ENCODE data around the gene RTN4R.

DNA sequence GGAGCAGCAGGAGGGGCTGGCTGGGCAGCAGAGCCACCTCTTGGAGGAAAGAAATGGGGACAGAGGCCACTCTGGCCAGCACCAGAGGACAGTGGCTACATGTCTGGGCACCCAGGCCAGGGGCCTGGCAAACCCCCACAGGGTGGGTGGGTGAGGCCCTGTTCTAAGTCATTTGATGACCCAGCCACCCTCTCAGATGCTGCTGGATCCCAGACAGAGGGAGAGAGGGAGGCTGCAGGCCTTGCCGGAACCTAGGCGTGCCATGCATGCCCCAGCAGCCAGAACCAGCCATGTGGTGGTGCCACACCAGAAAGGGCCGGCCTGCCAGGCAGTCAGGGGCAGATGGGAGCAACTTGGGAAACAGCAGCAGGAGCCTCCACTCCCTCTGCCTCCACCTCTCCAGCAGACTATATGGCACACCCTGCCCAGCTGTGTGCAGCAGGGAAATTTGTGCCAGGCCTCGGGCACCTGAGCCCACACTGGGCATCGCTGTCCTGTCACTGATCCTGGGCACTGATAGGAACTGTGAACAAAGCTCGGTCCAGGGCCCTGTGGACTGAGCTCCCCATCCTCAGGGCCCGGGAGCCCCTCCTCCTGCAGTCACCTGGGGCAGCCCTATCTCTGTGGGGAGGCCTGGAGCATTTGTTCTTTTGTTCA lies 45.2 kb downstream of the RTN4R start:
- no peak for TF ChIP-seq RAD21 (IDR thresholded peaks at IDR 0.05; ENCODE audit: low read length)
- no peak for TF ChIP-seq RCOR1 (IDR thresholded peaks at IDR 0.05; ENCODE audit: low read length)
- no peak for TF ChIP-seq EP300 (IDR thresholded peaks at IDR 0.05; ENCODE audit: borderline replicate concordance in 1 of 2, low read depth in 1 of 2, low read length in 1 of 2)
- TF ChIP-seq, protein P1, sequence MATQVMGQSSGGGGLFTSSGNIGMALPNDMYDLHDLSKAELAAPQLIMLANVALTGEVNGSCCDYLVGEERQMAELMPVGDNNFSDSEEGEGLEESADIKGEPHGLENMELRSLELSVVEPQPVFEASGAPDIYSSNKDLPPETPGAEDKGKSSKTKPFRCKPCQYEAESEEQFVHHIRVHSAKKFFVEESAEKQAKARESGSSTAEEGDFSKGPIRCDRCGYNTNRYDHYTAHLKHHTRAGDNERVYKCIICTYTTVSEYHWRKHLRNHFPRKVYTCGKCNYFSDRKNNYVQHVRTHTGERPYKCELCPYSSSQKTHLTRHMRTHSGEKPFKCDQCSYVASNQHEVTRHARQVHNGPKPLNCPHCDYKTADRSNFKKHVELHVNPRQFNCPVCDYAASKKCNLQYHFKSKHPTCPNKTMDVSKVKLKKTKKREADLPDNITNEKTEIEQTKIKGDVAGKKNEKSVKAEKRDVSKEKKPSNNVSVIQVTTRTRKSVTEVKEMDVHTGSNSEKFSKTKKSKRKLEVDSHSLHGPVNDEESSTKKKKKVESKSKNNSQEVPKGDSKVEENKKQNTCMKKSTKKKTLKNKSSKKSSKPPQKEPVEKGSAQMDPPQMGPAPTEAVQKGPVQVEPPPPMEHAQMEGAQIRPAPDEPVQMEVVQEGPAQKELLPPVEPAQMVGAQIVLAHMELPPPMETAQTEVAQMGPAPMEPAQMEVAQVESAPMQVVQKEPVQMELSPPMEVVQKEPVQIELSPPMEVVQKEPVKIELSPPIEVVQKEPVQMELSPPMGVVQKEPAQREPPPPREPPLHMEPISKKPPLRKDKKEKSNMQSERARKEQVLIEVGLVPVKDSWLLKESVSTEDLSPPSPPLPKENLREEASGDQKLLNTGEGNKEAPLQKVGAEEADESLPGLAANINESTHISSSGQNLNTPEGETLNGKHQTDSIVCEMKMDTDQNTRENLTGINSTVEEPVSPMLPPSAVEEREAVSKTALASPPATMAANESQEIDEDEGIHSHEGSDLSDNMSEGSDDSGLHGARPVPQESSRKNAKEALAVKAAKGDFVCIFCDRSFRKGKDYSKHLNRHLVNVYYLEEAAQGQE (IDR thresholded peaks at IDR 0.05; ENCODE audit: low read depth, low read length) = no peak
- no peak for TF ChIP-seq TAF1 (IDR thresholded peaks at IDR 0.05; ENCODE audit: borderline replicate concordance, low read depth, low read length)
